Measurements from ENCODE around the gene ZNF846.

- TF ChIP-seq, protein P1, sequence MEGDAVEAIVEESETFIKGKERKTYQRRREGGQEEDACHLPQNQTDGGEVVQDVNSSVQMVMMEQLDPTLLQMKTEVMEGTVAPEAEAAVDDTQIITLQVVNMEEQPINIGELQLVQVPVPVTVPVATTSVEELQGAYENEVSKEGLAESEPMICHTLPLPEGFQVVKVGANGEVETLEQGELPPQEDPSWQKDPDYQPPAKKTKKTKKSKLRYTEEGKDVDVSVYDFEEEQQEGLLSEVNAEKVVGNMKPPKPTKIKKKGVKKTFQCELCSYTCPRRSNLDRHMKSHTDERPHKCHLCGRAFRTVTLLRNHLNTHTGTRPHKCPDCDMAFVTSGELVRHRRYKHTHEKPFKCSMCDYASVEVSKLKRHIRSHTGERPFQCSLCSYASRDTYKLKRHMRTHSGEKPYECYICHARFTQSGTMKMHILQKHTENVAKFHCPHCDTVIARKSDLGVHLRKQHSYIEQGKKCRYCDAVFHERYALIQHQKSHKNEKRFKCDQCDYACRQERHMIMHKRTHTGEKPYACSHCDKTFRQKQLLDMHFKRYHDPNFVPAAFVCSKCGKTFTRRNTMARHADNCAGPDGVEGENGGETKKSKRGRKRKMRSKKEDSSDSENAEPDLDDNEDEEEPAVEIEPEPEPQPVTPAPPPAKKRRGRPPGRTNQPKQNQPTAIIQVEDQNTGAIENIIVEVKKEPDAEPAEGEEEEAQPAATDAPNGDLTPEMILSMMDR (optimal IDR thresholded peaks at IDR 0.05 in 1 of 3, IDR thresholded peaks at IDR 0.05 in 1 of 3, conservative IDR thresholded peaks at IDR 0.05 in 1 of 3; ENCODE audit: extremely low read depth in 1 of 3, insufficient read depth in 2 of 3, low read length in 3 of 3) = no peak
- no peak for TF ChIP-seq EZH2 (IDR thresholded peaks at IDR 0.05; ENCODE audit: low read length)
Measured at GRCh38 chr19:9811139-9811538, 42.6 kb upstream of the ZNF846 start.
